ENCODE data around the gene PNMA8C.
"Not testable (repeated sequence)": the region's sequence is repeated elsewhere in the genome, so short reads cannot be mapped to it uniquely, and the experiment has no call there.

PNMA8C gene

GRCh38 chr19:46411925-46412649 is 16.6 kb downstream of the PNMA8C start:
- DNase-seq (ENCODE audit: low read depth in 2 of 3, low spot score in 1 of 3), result no peak

GRCh38 chr19:46411088-46411924 is 17.4 kb downstream of the PNMA8C start:
- DNase-seq (ENCODE audit: low read depth in 2 of 3, low spot score in 1 of 3), result no peak

GRCh38 chr19:46410205-46411087 is 18.3 kb downstream of the PNMA8C start:
- DNase-seq (ENCODE audit: low read depth in 2 of 3, low spot score in 1 of 3), result no peak

DNA sequence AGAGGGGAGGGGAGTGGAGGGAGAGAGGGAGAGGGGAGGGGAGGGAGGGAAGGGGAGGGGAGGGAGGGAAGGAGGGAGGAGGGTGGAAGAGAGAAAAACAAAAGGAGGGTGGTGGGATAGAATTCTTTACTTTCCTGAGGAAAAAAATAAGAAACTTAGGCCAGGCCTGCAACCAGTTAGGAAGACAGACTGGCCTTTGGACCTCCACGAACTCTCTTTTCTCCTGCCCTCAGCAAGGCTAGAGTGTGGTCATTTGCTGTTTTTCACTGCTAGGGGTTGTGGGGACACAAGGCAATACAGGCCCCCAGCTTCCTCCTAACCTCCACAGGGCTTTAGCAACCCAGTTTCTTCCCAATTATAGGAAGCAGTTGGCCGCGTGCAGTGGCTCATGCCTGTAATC is 19.5 kb downstream of the PNMA8C start:
- no peak for DNase-seq (ENCODE audit: low read depth in 2 of 3, low spot score in 1 of 3)

GRCh38 chr19:46408664-46409039 is 20.1 kb downstream of the PNMA8C start:
- DNase-seq (ENCODE audit: low read depth in 2 of 3, low spot score in 1 of 3), result no peak

- DNase-seq (ENCODE audit: low read depth in 2 of 3, low spot score in 1 of 3), result no peak
Observed at GRCh38 chr19:46407856-46408663, 20.7 kb downstream of the PNMA8C start.

DNA sequence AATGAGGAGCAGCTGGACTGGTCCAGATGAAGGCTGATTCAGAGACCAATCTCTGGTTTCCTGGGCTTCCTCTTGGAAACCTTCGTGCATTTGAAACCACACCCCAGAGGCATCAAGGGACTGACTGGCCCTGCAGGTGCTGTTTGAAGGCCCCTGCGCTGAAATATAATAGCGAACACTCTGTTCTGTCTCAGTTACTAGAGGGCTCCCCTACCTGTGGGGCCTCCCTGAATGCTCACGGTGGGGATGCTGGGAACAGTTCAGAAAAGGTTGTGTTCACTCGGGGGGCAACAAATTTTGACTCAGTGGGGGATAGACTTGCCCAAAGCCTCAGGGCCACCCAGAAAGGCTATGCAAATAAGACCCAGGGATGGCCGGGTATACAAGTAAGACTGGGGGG is 21.8 kb downstream of the PNMA8C start:
- no peak for DNase-seq (ENCODE audit: low read depth in 2 of 3, low spot score in 1 of 3)

- DNase-seq (ENCODE audit: low read depth in 2 of 3, low spot score in 1 of 3), result no peak
Observed at GRCh38 chr19:46404753-46405468, 23.8 kb downstream of the PNMA8C start.

GRCh38 chr19:46404055-46404752 is 24.5 kb downstream of the PNMA8C start:
- DNase-seq (ENCODE audit: low read depth in 2 of 3, low spot score in 1 of 3), result no peak

- DNase-seq (ENCODE audit: low read depth in 2 of 3, low spot score in 1 of 3), result no peak
Observed at GRCh38 chr19:46402725-46403124, 26.0 kb downstream of the PNMA8C start.

GRCh38 chr19:46397801-46398479 is 30.8 kb downstream of the PNMA8C start:
- not testable (repeated sequence) for DNase-seq (ENCODE audit: low read depth in 2 of 3, low spot score in 1 of 3)

DNA sequence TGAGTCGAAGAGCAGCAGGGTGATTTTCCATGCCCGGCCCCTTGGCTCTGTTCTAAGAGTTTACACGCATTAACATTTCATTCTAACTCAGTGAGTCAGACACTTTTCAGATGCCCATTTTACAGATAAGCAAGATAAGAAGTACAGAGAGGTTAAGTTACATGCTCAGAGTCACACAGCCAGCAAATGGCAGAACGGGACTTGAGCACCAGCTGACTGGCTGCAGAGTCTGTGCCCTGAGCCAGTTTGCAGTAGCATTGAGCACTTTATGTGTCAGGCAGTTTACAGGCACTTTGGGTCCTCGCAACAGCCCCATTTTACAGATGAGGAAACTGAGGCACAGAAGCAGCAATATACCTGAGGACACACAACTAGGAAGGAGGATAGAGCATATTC is 34.3 kb downstream of the PNMA8C start:
- no peak for DNase-seq (ENCODE audit: low read depth in 2 of 3, low spot score in 1 of 3)

- DNase-seq (ENCODE audit: low read depth in 2 of 3, low spot score in 1 of 3), result no peak
Observed at GRCh38 chr19:46393456-46394401, 35.0 kb downstream of the PNMA8C start.

- DNase-seq (ENCODE audit: low read depth in 2 of 3, low spot score in 1 of 3), result no peak
Observed at GRCh38 chr19:46392837-46393236, 35.9 kb downstream of the PNMA8C start.

DNA sequence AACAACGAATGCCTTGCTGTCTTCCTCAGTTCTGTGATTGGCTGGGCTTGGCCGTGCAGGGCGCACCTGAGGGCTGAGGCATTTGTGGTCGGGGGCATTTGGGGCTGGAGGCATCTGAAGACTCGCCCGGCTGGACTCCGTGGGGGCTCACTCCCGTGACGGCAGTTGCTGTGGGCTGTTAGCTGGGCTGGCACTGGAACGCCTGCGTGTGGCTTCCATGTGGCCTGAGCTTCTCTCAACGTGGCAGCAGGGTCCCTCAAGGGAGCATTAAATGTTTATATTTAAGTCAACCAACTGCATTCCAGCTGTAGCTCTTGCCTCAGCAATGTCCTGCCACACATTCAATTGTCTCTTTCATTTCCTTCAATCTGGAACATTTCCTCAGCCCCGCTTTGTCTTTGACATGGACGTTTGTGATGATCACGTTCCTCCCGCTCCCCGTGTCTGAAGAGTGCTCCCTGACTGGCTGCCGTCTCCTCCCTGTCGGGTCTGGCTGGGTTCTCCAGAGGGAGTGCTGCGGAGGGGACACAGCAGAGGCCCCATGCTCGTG is 36.4 kb downstream of the PNMA8C start:
- DNase-seq (ENCODE audit: low read depth in 2 of 3, low spot score in 1 of 3), result no peak

DNA sequence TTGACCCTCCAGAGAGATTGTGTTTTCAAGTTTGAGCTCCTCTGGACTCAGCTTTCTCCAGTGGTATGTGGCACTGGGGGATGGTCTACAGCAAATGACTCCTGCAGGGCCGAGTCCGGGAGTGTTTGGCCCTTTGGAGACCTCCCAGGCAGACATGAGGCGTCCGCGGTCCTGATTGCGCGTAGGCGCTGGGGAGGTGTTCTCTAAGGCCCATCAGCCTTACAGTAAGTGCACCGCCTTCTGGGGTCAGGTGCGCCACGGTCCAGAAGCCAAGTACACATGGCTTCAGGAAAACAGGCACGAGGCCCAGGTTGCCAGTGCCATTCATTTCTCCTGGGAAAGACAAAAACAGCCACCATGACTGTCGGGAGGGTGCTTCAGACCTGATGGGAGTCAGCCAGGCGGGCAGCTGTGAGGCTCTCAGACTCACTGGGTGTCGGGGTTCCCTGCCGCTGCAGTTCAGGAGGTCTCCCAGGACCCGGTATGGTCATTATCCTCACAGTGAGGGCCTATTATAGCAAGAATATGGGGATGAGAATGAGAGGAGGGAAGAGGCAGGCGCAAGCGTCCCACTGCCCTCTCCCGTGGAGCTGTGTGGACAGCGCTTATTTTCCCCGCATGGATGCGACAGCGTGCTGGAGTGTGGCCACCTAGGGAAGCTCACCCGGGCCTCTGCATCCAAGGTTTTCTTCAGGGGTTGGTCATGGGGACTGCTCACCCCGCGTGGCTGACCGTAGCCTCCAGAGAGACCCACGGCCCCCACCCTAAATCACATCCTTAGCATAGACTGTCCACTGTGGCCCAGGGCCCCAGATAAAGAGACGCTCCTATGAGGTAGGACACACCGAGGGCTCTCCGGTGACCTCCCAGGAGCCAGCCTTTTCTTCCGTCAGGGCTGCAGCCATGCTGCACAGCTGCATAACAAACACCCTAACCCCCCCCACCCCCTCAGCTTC is 37.2 kb downstream of the PNMA8C start:
- DNase-seq (ENCODE audit: low read depth in 2 of 3, low spot score in 1 of 3), result no peak
